Loucy (cell line): Measurements from ENCODE around the gene PLXDC1.

ENCODE experiments used
- EZH2phosphoT487 ChIP-seq: fragments of 200-600 bp; IDR thresholded peaks from 2 replicates; pipeline ENCODE4 v1.6.1; 2018; ENCODE audit warnings: antibody characterized with exemption, mild to moderate bottlenecking, moderate library complexity, borderline replicate concordance
- TF ChIP-seq, protein P1 (sequence below): fragments of 200-600 bp; sonication (generic); conservative IDR thresholded peaks from 2 replicates; pipeline ENCODE4 v1.5.1; 2014; ENCODE audit warnings: mild to moderate bottlenecking, antibody characterized with exemption, low read length

GRCh38 chr17:39139161-39139511 lies 12.3 kb downstream of the PLXDC1 start:
- no peak for TF ChIP-seq EZH2phosphoT487
- TF ChIP-seq, protein P1, sequence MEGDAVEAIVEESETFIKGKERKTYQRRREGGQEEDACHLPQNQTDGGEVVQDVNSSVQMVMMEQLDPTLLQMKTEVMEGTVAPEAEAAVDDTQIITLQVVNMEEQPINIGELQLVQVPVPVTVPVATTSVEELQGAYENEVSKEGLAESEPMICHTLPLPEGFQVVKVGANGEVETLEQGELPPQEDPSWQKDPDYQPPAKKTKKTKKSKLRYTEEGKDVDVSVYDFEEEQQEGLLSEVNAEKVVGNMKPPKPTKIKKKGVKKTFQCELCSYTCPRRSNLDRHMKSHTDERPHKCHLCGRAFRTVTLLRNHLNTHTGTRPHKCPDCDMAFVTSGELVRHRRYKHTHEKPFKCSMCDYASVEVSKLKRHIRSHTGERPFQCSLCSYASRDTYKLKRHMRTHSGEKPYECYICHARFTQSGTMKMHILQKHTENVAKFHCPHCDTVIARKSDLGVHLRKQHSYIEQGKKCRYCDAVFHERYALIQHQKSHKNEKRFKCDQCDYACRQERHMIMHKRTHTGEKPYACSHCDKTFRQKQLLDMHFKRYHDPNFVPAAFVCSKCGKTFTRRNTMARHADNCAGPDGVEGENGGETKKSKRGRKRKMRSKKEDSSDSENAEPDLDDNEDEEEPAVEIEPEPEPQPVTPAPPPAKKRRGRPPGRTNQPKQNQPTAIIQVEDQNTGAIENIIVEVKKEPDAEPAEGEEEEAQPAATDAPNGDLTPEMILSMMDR: no peak
